Upper lobe of left lung (tissue), 6 donors: ENCODE data around the gene KMT5B. TPM values are rescaled to one million over a fixed set of nuclear protein-coding genes. Genes with fewer than 3 reads are reported as not detected.

Source experiments
- ATAC-seq, 2 donors: fragments of 200-7000 bp; cut with Tn5 transposase; one replicate each; pipeline ENCODE4 v1.9.1; 2022; ENCODE audit warnings: mild to moderate bottlenecking in 2 of 2, moderate library complexity in 2 of 2; ENCODE audit not compliant: low FRiP score in 2 of 2
- DNase-seq, 2 donors: peaks; one replicate each; pipeline ENCODE4 v3.0.0-alpha.2; 2019 to 2020
- H3K27ac ChIP-seq, 4 donors: fragments of 200-600 bp; sonication (generic); one replicate each; pipeline ENCODE4 v1.5.1; 2016 to 2019
- H3K27me3 ChIP-seq, 4 donors: fragments of 200-600 bp; sonication (generic); one replicate each; pipeline ENCODE4 v1.5.1; 2017 to 2019
- H3K36me3 ChIP-seq, 4 donors: fragments of 200-600 bp; sonication (generic); one replicate each; pipeline ENCODE4 v1.5.1; 2016 to 2019
- H3K4me1 ChIP-seq, 4 donors: fragments of 200-600 bp; sonication (generic); one replicate each; pipeline ENCODE4 v1.5.1; 2018 to 2019
- H3K4me3 ChIP-seq, 4 donors: fragments of 200-600 bp; sonication (generic); one replicate each; pipeline ENCODE4 v1.5.1; 2017 to 2019; ENCODE audit warnings: mild to moderate bottlenecking in 2 of 4, moderate library complexity in 1 of 4
- H3K9me3 ChIP-seq, 4 donors: fragments of 200-600 bp; sonication (generic); one replicate each; pipeline ENCODE4 v1.5.1; 2018 to 2019
- EP300 ChIP-seq, 4 donors: sonication (generic); formaldehyde crosslinking; IDR thresholded peaks; one replicate each; pipeline ENCODE4 v1.5.1; 2017; ENCODE audit warnings: antibody characterized with exemption in 4 of 4, control low read depth in 2 of 4
- POLR2A ChIP-seq, 4 donors: fragments of 450-650 bp; IDR thresholded peaks; one replicate each; pipeline ENCODE4 v1.5.1; 2016 to 2017; ENCODE audit warnings: antibody characterized with exemption in 4 of 4, mild to moderate bottlenecking in 2 of 4
- POLR2AphosphoS5 ChIP-seq, 2 donors: sonication (generic); formaldehyde crosslinking; IDR thresholded peaks; one replicate each; pipeline ENCODE4 v1.5.1; 2017; ENCODE audit warnings: antibody characterized with exemption in 2 of 2
- WGBS, 2 donors: methylation state at CpG; one replicate each; pipeline ENCODE4 v1.1.5; 2017 to 2018; 5-methylcytosine and 5-hydroxymethylcytosine counted together
- total RNA-seq, 6 donors: library from RNA; depleted of rRNA in 4 of 6; stranded (reverse); fragments of >200 nt in 4 of 6; gene quantifications; one replicate each; pipeline versions ENCODE4 v1.1.0 to v1.2.1, GENCODE V29; 2016 to 2021
- TF ChIP-seq, protein P1 (sequence below), 6 experiments: fragments of 450-650 bp in 4 of 6; fragments of 200-600 bp in 2 of 6; sonication (generic) in 2 of 6; IDR thresholded peaks; one replicate each; pipeline ENCODE4 v1.5.1; 2016 to 2019; ENCODE audit warnings: antibody characterized with exemption in 6 of 6
- donor health status: DM: no; HTN: no; CAD: no; lungs with moderate emphysema.
- donor health status: DM: no; HTN: yes; CAD: no; lungs with severe emphysema.

The KMT5B gene
- total RNA-seq, 6 donors from 2014 or later: 19.3 to 61.2 (median 41.0) TPM

DNA sequence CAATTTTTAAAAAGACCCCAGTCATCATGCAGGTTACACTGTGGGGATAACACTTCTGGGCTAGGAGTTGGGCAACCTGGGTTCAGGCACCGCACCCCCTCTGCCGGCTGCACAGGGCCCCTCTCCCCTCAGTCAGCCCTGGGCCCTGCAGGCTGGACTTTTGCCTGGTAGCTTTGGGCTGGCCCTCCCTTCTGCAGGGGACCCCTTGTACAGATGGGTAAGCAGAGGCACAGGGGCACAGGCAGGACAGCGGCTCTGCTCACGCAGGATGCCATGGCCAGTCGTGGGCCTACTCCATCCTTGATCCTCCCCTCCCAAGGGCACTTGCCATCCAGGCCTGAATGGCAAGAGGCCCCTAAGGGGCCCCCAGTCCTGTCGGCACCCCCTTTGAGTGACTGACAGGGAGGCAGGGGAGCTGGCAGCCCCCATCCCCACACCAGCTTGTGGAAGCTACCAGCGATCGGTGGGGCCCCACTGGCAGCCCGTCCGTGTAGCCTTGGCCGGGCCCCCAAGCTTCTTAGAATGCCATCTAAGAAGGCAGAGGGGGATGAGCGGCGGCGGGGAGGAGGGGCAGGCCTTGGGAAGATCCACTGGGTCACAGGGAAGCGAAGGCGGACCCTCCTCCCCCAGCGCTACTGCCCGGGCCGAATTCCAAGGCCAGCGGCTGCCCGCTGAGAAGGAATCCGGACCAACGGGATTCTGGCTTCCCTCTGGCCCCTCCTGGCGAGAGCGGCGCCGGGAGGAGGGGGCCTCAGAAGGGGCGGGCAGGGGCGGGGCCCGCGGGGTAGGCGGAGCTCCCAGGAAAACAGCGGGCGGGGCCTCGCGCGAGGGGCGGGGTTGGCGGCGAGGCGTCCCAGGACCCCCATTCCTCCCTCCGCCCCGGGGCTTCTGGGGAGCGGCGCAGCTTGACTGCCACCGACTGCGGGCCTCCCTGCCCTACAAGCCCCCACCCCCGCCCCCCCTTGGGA is 85.1 kb downstream of the KMT5B start:
- H3K4me3 ChIP-seq: peak overlapping the region; percentile 0 to 61 (median 54)
- H3K9me3 ChIP-seq: no peaks in the 10 kb centered on the region
- no peaks in the 10 kb centered on the region for H3K27me3 ChIP-seq
- TF ChIP-seq, protein P1, sequence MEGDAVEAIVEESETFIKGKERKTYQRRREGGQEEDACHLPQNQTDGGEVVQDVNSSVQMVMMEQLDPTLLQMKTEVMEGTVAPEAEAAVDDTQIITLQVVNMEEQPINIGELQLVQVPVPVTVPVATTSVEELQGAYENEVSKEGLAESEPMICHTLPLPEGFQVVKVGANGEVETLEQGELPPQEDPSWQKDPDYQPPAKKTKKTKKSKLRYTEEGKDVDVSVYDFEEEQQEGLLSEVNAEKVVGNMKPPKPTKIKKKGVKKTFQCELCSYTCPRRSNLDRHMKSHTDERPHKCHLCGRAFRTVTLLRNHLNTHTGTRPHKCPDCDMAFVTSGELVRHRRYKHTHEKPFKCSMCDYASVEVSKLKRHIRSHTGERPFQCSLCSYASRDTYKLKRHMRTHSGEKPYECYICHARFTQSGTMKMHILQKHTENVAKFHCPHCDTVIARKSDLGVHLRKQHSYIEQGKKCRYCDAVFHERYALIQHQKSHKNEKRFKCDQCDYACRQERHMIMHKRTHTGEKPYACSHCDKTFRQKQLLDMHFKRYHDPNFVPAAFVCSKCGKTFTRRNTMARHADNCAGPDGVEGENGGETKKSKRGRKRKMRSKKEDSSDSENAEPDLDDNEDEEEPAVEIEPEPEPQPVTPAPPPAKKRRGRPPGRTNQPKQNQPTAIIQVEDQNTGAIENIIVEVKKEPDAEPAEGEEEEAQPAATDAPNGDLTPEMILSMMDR (IDR thresholded peaks at IDR 0.05): no peak
- TF ChIP-seq POLR2A (IDR thresholded peaks at IDR 0.05) (peak in 1 of 4 donors; percentile 20), EP300 (IDR thresholded peaks at IDR 0.05) (no peak), POLR2AphosphoS5 (IDR thresholded peaks at IDR 0.05) (peak in 1 of 2 donors; percentile 48)
- WGBS, 2 donors: 21 to 72% methylated on average over 2 to 28 of the region's 48 CpGs
- ATAC-seq: peak; percentile 87 to 92
- peak; percentile 83 to 93 for DNase-seq
- H3K4me1 ChIP-seq: peaks cover 12 to 29% (median 22%) of the 10 kb centered on the region in 4 donors
- H3K36me3 ChIP-seq: no peaks in the 10 kb centered on the region
- peak overlapping the region; percentile 73 to 88 (median 87) for H3K27ac ChIP-seq

- Histone ChIP-seq H3K27me3 (no peaks in the 10 kb centered on the region), H3K27ac (peak overlapping the region in 2 of 4 donors; percentile 30 to 52), H3K4me1 (peaks cover 18 to 37% (median 32%) of the 10 kb centered on the region in 4 donors), H3K36me3 (no peaks in the 10 kb centered on the region), H3K9me3 (no peaks in the 10 kb centered on the region), H3K4me3 (no peak overlapping the region)
- TF ChIP-seq EP300 (IDR thresholded peaks at IDR 0.05): no peak
- TF ChIP-seq, protein P1 (IDR thresholded peaks at IDR 0.05): no peak
- no peak for TF ChIP-seq POLR2A (IDR thresholded peaks at IDR 0.05)
- no peak for TF ChIP-seq POLR2AphosphoS5 (IDR thresholded peaks at IDR 0.05)
- ATAC-seq (no peak), DNase-seq (no peak)
- 67 to 84% methylated on average over 1 to 4 of the region's 4 CpGs for WGBS, 2 donors
These were observed 87.9 kb downstream of the KMT5B start for GRCh38 chr11:68125164-68125563.

DNA sequence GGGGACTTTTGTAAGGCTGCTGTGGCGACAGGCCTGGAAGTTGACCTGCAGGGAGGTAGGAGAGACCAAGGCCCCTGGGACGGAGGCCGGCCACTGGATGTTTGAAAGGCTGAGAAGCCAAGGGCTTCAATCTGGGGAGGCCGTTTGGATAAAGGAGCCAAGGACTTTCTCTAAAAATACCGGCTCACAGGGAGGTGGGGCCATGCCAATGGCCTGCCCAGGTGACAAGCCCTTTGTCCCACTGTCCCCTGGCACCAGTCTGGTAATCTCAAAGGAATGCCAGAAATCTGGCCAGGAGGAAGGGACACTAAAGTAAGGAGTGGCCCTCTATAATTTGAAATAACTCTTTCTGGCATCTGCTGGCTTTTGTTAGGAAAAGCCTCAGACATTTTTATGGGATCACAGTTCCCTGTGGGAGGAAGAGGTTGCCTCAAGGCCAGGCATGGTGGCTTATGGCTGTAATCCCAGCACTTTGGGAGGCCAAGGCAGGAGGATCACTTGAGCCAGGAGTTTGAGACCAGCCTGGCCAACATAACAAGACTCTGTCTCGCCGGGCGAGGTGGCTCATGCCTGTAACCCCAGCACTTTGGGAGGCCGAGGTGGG is 90.1 kb downstream of the KMT5B start:
- TF ChIP-seq EP300 (IDR thresholded peaks at IDR 0.05) (no peak), POLR2AphosphoS5 (IDR thresholded peaks at IDR 0.05) (no peak), POLR2A (IDR thresholded peaks at IDR 0.05) (no peak)
- TF ChIP-seq, protein P1 (IDR thresholded peaks at IDR 0.05): no peak
- Histone ChIP-seq H3K27ac (peak overlapping the region; percentile 63 to 94 (median 80)), H3K27me3 (no peaks in the 10 kb centered on the region), H3K36me3 (no peaks in the 10 kb centered on the region), H3K4me1 (peaks cover 29 to 44% (median 41%) of the 10 kb centered on the region in 4 donors), H3K4me3 (no peak overlapping the region), H3K9me3 (no peaks in the 10 kb centered on the region)
- ATAC-seq: peak in 1 of 2 donors; percentile 64
- 76 to 84% methylated on average over 9 of the region's 9 CpGs for WGBS, 2 donors
- peak; percentile 17 to 70 for DNase-seq

DNA sequence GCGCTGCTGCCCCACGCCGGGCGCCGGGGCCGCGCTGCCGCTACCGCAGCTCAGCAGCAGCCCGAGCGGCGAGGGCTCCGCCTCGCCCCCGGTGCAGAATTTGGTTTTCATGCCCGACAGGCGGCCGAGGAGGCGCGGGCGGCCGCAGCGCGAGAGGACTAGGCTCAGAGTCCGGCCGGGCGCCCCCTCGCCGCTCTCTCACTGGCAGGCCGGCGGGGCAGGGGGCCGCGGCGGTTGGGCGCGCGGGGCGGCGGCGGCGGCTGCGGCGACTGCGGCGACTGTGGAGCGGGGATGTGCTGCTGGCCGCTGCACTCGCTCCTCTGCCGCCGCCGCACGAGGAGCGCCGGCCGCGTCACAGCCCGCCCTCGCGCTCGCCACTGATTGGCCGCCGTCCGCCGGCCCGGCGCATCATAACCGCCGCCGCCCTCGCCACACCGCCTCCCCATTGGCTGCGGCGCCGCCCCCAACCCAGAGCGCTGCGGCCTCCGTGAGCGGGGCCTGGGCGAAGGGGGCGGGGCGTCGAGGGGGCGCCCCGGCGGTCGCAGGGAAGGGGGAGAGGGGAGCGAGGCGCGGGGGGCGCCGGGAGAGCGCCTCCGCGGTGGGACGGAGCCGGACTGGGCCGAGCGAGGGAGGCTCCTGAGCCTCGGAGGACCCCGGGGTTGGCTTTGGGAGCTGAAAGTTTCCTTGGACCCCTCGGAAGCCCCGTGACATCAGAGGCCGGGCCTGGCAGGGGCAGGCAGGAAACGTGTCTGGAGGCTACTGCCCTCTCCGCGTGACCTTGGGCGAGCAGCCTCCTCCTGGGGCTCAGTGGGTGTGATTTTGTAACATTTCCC is 91.8 kb downstream of the KMT5B start, which contains the start of gene CHKA:
Gene CHKA, minus strand, starts transcription at position 322 of the 833 bp plus-strand sequence. Its CDS starts 211 bp downstream, at position 111.
- no peaks in the 10 kb centered on the region for H3K9me3 ChIP-seq
- WGBS, 2 donors: 0% methylated on average over 13 of the region's 107 CpGs; no CpG with 5 or more reads in 1 of the 2 donors
- H3K27me3 ChIP-seq: no peaks in the 10 kb centered on the region
- peaks cover 28 to 46% (median 38%) of the 10 kb centered on the region in 4 donors for H3K4me1 ChIP-seq
- peak; percentile 94 to 98 for ATAC-seq
- peak; percentile 94 to 99 for DNase-seq
- peak within 1 kb of the TSS; percentile 63 to 92 (median 75) for H3K4me3 ChIP-seq
- TF ChIP-seq POLR2A (IDR thresholded peaks at IDR 0.05): peak in 3 of 4 donors; percentile 90 to 96 (median 94)
- TF ChIP-seq EP300 (IDR thresholded peaks at IDR 0.05): no peak
- TF ChIP-seq, protein P1 (IDR thresholded peaks at IDR 0.05): peak in 3 of 6 experiments; percentile 10 to 63 (median 41)
- TF ChIP-seq POLR2AphosphoS5 (IDR thresholded peaks at IDR 0.05): peak; percentile 61 to 65
- H3K36me3 ChIP-seq: no peaks in the 10 kb centered on the region
- peak within 1 kb of the TSS; percentile 94 to 99 (median 98) for H3K27ac ChIP-seq
